ENCODE results near the gene TMEM95. TPM values are rescaled to one million over a fixed set of nuclear protein-coding genes. Genes with fewer than 3 reads are reported as not detected.

Gene TMEM95
- polyA plus RNA-seq, 1 donor from 2014 or later, result not detected

- TF ChIP-seq EZH2 (IDR thresholded peaks at IDR 0.05; ENCODE audit: borderline replicate concordance, insufficient read depth, low read length, poor library complexity, severe bottlenecking), result no peak
- TF ChIP-seq POLR2AphosphoS5 (IDR thresholded peaks at IDR 0.05), result no peak
- no peak for TF ChIP-seq RAD21 (conservative IDR thresholded peaks at IDR 0.05)
- no peak for TF ChIP-seq MXI1 (conservative IDR thresholded peaks at IDR 0.05; ENCODE audit: poor library complexity, severe bottlenecking)
- TF ChIP-seq, protein P1, sequence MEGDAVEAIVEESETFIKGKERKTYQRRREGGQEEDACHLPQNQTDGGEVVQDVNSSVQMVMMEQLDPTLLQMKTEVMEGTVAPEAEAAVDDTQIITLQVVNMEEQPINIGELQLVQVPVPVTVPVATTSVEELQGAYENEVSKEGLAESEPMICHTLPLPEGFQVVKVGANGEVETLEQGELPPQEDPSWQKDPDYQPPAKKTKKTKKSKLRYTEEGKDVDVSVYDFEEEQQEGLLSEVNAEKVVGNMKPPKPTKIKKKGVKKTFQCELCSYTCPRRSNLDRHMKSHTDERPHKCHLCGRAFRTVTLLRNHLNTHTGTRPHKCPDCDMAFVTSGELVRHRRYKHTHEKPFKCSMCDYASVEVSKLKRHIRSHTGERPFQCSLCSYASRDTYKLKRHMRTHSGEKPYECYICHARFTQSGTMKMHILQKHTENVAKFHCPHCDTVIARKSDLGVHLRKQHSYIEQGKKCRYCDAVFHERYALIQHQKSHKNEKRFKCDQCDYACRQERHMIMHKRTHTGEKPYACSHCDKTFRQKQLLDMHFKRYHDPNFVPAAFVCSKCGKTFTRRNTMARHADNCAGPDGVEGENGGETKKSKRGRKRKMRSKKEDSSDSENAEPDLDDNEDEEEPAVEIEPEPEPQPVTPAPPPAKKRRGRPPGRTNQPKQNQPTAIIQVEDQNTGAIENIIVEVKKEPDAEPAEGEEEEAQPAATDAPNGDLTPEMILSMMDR (IDR thresholded peaks at IDR 0.05; ENCODE audit: poor library complexity, severe bottlenecking), result no peak
- TF ChIP-seq SMC3 (conservative IDR thresholded peaks at IDR 0.05; ENCODE audit: poor library complexity), result no peak
- TF ChIP-seq, protein P2, sequence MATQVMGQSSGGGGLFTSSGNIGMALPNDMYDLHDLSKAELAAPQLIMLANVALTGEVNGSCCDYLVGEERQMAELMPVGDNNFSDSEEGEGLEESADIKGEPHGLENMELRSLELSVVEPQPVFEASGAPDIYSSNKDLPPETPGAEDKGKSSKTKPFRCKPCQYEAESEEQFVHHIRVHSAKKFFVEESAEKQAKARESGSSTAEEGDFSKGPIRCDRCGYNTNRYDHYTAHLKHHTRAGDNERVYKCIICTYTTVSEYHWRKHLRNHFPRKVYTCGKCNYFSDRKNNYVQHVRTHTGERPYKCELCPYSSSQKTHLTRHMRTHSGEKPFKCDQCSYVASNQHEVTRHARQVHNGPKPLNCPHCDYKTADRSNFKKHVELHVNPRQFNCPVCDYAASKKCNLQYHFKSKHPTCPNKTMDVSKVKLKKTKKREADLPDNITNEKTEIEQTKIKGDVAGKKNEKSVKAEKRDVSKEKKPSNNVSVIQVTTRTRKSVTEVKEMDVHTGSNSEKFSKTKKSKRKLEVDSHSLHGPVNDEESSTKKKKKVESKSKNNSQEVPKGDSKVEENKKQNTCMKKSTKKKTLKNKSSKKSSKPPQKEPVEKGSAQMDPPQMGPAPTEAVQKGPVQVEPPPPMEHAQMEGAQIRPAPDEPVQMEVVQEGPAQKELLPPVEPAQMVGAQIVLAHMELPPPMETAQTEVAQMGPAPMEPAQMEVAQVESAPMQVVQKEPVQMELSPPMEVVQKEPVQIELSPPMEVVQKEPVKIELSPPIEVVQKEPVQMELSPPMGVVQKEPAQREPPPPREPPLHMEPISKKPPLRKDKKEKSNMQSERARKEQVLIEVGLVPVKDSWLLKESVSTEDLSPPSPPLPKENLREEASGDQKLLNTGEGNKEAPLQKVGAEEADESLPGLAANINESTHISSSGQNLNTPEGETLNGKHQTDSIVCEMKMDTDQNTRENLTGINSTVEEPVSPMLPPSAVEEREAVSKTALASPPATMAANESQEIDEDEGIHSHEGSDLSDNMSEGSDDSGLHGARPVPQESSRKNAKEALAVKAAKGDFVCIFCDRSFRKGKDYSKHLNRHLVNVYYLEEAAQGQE (IDR thresholded peaks at IDR 0.05; ENCODE audit: borderline replicate concordance), result no peak
- TF ChIP-seq EP300 (conservative IDR thresholded peaks at IDR 0.05; ENCODE audit: poor library complexity, severe bottlenecking), result no peak
- TF ChIP-seq TAF1 (IDR thresholded peaks at IDR 0.05; ENCODE audit: low read depth), result no peak
- no peak overlapping the region for H2AFZ ChIP-seq (ENCODE audit: low read depth, low read length)
- no peaks in the 10 kb centered on the region for H3F3A ChIP-seq (ENCODE audit: insufficient read depth, low read length, poor library complexity, severe bottlenecking)
- H3K9me3 ChIP-seq (ENCODE audit: low read length), result no peaks in the 10 kb centered on the region
- H3K27ac ChIP-seq (ENCODE audit: low read length), result no peak overlapping the region
- H3K27me3 ChIP-seq (ENCODE audit: insufficient read depth, low read depth, low read length), result no peaks in the 10 kb centered on the region
- peaks cover 12% of the 10 kb centered on the region for H4K20me1 ChIP-seq (ENCODE audit: insufficient read depth)
- H3K9me2 ChIP-seq (ENCODE audit: insufficient read depth, low read length), result no peaks in the 10 kb centered on the region
- no peak overlapping the region for H3K4me2 ChIP-seq (ENCODE audit: low read length)
- H3K36me3 ChIP-seq (ENCODE audit: insufficient read depth, low read length), result no peaks in the 10 kb centered on the region
- H3K4me3 ChIP-seq (ENCODE audit: low read length), result peak overlapping the region; percentile 91
- H3K9ac ChIP-seq (ENCODE audit: low read length), result no peak overlapping the region
- peaks cover 41% of the 10 kb centered on the region for H3K79me2 ChIP-seq (replicated peaks; ENCODE audit: insufficient read depth, low read length)
Observed at GRCh38 chr17:7309628-7310027, 45.3 kb upstream of the TMEM95 start.

- H2AFZ ChIP-seq (ENCODE audit: low read depth, low read length), result no peak overlapping the region
- H4K20me1 ChIP-seq (ENCODE audit: insufficient read depth), result peaks cover 12% of the 10 kb centered on the region
- H3K79me2 ChIP-seq (replicated peaks; ENCODE audit: insufficient read depth, low read length), result peaks cover 42% of the 10 kb centered on the region
- H3K9ac ChIP-seq (ENCODE audit: low read length), result no peak overlapping the region
- H3K27ac ChIP-seq (ENCODE audit: low read length), result no peak overlapping the region
- no peak overlapping the region for H3K4me2 ChIP-seq (ENCODE audit: low read length)
- no peaks in the 10 kb centered on the region for H3K36me3 ChIP-seq (ENCODE audit: insufficient read depth, low read length)
- TF ChIP-seq SMC3 (conservative IDR thresholded peaks at IDR 0.05; ENCODE audit: poor library complexity) (no peak), TAF1 (IDR thresholded peaks at IDR 0.05; ENCODE audit: low read depth) (no peak), POLR2AphosphoS5 (IDR thresholded peaks at IDR 0.05) (no peak), RAD21 (conservative IDR thresholded peaks at IDR 0.05) (no peak), EZH2 (IDR thresholded peaks at IDR 0.05; ENCODE audit: borderline replicate concordance, insufficient read depth, low read length, poor library complexity, severe bottlenecking) (no peak), EP300 (conservative IDR thresholded peaks at IDR 0.05; ENCODE audit: poor library complexity, severe bottlenecking) (no peak), MXI1 (conservative IDR thresholded peaks at IDR 0.05; ENCODE audit: poor library complexity, severe bottlenecking) (no peak)
- TF ChIP-seq, protein P2 (IDR thresholded peaks at IDR 0.05; ENCODE audit: borderline replicate concordance), result no peak
- TF ChIP-seq, protein P1 (IDR thresholded peaks at IDR 0.05; ENCODE audit: poor library complexity, severe bottlenecking), result no peak
- no peaks in the 10 kb centered on the region for H3F3A ChIP-seq (ENCODE audit: insufficient read depth, low read length, poor library complexity, severe bottlenecking)
- no peaks in the 10 kb centered on the region for H3K9me3 ChIP-seq (ENCODE audit: low read length)
- no peaks in the 10 kb centered on the region for H3K9me2 ChIP-seq (ENCODE audit: insufficient read depth, low read length)
- no peak overlapping the region for H3K4me3 ChIP-seq (ENCODE audit: low read length)
- no peaks in the 10 kb centered on the region for H3K27me3 ChIP-seq (ENCODE audit: insufficient read depth, low read depth, low read length)
Observed at GRCh38 chr17:7311110-7311705, 43.7 kb upstream of the TMEM95 start.

All from neural cell (in vitro differentiated cells).